K562 (cell line): ENCODE measurements around the gene CTDSPL. TPM values are rescaled to one million over a fixed set of nuclear protein-coding genes. Genes with fewer than 3 reads are reported as not detected.
A peak's percentile ranks its signal among the peaks of the same experiment; 100 is the strongest.

Experiments
- ARNT ChIP-seq, 2 experiments: fragments of 450-650 bp; IDR thresholded peaks; 2 replicates each; pipeline ENCODE4 v1.6.1; 2016; ENCODE audit warnings: mild to moderate bottlenecking in 1 of 2
- BCOR ChIP-seq: fragments of 450-650 bp; IDR thresholded peaks from 2 replicates; pipeline ENCODE4 v1.6.1; 2016
- HDAC1 ChIP-seq, 2 experiments: fragments of 450-650 bp; IDR thresholded peaks; 2 replicates each; pipeline ENCODE4 v1.6.1; 2016 to 2017; ENCODE audit warnings: inconsistent platforms in 1 of 2, mild to moderate bottlenecking in 1 of 2, moderate library complexity in 1 of 2
- MTA3 ChIP-seq: fragments of 450-650 bp; formaldehyde crosslinking; IDR thresholded peaks from 2 replicates; pipeline ENCODE4 v1.6.1; 2017; ENCODE audit warnings: mild to moderate bottlenecking, borderline replicate concordance
- RUNX1 ChIP-seq: sonication (generic); IDR thresholded peaks from 2 replicates; pipeline ENCODE4 v1.6.1; 2016; ENCODE audit warnings: antibody characterized with exemption, low read depth
- SMARCB1 ChIP-seq: IDR thresholded peaks from 2 replicates; pipeline ENCODE4 v1.6.1; 2011; ENCODE audit warnings: improper control_type of control experiment, low read depth; ENCODE audit not compliant: insufficient read length
- SREBF2 ChIP-seq: sonication (generic); formaldehyde crosslinking; IDR thresholded peaks from 2 replicates; pipeline ENCODE4 v1.4.0; 2020; ENCODE audit warnings: mild to moderate bottlenecking, missing genetic modification reagents
- ZKSCAN8 ChIP-seq: fragments of 200-800 bp; sonication (Bioruptor generic); IDR thresholded peaks from 2 replicates; pipeline ENCODE4 v1.6.1; 2016; ENCODE audit warnings: missing genetic modification characterization, missing compliant biosample characterization
- polyA plus RNA-seq, 8 experiments: library from polyadenylated mRNA; depleted of rRNA in 4 of 8; stranded (reverse) in 5 of 8; unstranded in 3 of 8; fragments of >200 nt; fragmentation: Nextera tagmentation in 2 of 8; fragmentation: Illumina TruSeq in 1 of 8; extraction: Ambion mirVana in 2 of 8; extraction: Trizol in 1 of 8; gene quantifications; 2 replicates each; pipeline versions ENCODE4 v1.2.1 to v1.2.3, GENCODE V29; 2011 to 2014; ENCODE audit warnings: inconsistent platforms in 1 of 8, missing spikeins in 1 of 8
- total RNA-seq, 7 experiments: library from RNA; depleted of rRNA in 6 of 7; stranded (reverse); fragments of >200 nt in 6 of 7; fragmentation: Illumina TruSeq in 2 of 7; extraction: Trizol in 2 of 7; gene quantifications; 2 replicates each; pipeline versions ENCODE4 v1.2.1 to v1.2.3, GENCODE V29; 2011 to 2021; ENCODE audit warnings: low replicate concordance in 1 of 7
- TF ChIP-seq, protein P1 (sequence below): fragments of 450-650 bp; IDR thresholded peaks from 2 replicates; pipeline ENCODE4 v1.6.1; 2016; ENCODE audit warnings: mild to moderate bottlenecking, moderate library complexity
- TF ChIP-seq, protein P2 (sequence below): fragments of 250-450 bp; sonication (Bioruptor Pico); IDR thresholded peaks from 2 replicates; pipeline ENCODE4 v1.4.0; 2020; ENCODE audit warnings: borderline replicate concordance
- TF ChIP-seq, protein P3 (sequence below): IDR thresholded peaks from 3 replicates; pipeline ENCODE4 v1.6.1; 2011; ENCODE audit warnings: borderline replicate concordance, mild to moderate bottlenecking, moderate library complexity; ENCODE audit not compliant: insufficient read length; ENCODE audit errors: extremely low read depth

Gene CTDSPL
- total and polyA plus RNA-seq, 9 of the 15 experiments (the other 6 are each of a cell fraction or from before 2014, with no cell fraction given) = 5.1 to 19.3 (median 11.3) TPM

DNA sequence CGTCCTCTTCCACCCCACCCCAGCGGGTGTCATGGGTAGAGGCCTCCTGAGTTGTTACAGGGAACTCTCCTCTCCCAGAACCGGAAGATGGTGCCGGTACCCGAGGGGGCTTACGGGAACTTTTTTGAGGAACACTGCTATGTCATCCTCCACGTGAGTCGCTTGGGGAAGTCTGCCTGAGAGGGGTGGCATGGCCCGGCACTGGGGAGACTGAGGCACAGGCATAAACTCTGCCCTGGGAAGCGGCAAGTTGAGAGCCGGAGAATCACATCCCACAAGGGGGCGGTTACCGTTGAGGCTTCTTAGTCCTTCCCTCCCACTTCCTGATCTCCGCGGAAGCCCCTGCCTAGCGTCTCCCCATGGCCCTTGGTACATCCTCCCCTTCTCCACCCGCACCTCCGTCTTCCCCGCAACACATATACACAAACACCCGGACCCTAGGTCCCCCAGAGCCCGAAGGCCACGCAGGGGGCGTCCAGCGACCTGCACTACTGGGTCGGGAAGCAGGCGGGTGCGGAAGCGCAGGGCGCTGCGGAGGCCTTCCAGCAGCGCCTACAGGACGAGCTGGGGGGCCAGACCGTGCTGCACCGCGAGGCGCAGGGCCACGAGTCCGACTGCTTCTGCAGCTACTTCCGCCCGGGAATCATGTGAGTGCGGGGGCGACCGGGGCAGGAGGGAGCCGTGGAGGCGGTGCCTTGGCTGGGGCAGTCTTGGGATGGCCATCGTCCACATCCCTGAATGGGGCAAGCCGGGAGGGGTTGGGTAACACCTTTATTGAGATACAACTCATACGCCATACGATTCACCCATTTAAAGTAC is 132.3 kb downstream of the CTDSPL start (continued):
- TF ChIP-seq, protein P1, sequence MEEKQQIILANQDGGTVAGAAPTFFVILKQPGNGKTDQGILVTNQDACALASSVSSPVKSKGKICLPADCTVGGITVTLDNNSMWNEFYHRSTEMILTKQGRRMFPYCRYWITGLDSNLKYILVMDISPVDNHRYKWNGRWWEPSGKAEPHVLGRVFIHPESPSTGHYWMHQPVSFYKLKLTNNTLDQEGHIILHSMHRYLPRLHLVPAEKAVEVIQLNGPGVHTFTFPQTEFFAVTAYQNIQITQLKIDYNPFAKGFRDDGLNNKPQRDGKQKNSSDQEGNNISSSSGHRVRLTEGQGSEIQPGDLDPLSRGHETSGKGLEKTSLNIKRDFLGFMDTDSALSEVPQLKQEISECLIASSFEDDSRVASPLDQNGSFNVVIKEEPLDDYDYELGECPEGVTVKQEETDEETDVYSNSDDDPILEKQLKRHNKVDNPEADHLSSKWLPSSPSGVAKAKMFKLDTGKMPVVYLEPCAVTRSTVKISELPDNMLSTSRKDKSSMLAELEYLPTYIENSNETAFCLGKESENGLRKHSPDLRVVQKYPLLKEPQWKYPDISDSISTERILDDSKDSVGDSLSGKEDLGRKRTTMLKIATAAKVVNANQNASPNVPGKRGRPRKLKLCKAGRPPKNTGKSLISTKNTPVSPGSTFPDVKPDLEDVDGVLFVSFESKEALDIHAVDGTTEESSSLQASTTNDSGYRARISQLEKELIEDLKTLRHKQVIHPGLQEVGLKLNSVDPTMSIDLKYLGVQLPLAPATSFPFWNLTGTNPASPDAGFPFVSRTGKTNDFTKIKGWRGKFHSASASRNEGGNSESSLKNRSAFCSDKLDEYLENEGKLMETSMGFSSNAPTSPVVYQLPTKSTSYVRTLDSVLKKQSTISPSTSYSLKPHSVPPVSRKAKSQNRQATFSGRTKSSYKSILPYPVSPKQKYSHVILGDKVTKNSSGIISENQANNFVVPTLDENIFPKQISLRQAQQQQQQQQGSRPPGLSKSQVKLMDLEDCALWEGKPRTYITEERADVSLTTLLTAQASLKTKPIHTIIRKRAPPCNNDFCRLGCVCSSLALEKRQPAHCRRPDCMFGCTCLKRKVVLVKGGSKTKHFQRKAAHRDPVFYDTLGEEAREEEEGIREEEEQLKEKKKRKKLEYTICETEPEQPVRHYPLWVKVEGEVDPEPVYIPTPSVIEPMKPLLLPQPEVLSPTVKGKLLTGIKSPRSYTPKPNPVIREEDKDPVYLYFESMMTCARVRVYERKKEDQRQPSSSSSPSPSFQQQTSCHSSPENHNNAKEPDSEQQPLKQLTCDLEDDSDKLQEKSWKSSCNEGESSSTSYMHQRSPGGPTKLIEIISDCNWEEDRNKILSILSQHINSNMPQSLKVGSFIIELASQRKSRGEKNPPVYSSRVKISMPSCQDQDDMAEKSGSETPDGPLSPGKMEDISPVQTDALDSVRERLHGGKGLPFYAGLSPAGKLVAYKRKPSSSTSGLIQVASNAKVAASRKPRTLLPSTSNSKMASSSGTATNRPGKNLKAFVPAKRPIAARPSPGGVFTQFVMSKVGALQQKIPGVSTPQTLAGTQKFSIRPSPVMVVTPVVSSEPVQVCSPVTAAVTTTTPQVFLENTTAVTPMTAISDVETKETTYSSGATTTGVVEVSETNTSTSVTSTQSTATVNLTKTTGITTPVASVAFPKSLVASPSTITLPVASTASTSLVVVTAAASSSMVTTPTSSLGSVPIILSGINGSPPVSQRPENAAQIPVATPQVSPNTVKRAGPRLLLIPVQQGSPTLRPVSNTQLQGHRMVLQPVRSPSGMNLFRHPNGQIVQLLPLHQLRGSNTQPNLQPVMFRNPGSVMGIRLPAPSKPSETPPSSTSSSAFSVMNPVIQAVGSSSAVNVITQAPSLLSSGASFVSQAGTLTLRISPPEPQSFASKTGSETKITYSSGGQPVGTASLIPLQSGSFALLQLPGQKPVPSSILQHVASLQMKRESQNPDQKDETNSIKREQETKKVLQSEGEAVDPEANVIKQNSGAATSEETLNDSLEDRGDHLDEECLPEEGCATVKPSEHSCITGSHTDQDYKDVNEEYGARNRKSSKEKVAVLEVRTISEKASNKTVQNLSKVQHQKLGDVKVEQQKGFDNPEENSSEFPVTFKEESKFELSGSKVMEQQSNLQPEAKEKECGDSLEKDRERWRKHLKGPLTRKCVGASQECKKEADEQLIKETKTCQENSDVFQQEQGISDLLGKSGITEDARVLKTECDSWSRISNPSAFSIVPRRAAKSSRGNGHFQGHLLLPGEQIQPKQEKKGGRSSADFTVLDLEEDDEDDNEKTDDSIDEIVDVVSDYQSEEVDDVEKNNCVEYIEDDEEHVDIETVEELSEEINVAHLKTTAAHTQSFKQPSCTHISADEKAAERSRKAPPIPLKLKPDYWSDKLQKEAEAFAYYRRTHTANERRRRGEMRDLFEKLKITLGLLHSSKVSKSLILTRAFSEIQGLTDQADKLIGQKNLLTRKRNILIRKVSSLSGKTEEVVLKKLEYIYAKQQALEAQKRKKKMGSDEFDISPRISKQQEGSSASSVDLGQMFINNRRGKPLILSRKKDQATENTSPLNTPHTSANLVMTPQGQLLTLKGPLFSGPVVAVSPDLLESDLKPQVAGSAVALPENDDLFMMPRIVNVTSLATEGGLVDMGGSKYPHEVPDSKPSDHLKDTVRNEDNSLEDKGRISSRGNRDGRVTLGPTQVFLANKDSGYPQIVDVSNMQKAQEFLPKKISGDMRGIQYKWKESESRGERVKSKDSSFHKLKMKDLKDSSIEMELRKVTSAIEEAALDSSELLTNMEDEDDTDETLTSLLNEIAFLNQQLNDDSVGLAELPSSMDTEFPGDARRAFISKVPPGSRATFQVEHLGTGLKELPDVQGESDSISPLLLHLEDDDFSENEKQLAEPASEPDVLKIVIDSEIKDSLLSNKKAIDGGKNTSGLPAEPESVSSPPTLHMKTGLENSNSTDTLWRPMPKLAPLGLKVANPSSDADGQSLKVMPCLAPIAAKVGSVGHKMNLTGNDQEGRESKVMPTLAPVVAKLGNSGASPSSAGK = no peak
- peak; percentile 75; the same call in 1 of the 2 replicates for TF ChIP-seq BCOR
- no peak for TF ChIP-seq RUNX1
- TF ChIP-seq, protein P2, sequence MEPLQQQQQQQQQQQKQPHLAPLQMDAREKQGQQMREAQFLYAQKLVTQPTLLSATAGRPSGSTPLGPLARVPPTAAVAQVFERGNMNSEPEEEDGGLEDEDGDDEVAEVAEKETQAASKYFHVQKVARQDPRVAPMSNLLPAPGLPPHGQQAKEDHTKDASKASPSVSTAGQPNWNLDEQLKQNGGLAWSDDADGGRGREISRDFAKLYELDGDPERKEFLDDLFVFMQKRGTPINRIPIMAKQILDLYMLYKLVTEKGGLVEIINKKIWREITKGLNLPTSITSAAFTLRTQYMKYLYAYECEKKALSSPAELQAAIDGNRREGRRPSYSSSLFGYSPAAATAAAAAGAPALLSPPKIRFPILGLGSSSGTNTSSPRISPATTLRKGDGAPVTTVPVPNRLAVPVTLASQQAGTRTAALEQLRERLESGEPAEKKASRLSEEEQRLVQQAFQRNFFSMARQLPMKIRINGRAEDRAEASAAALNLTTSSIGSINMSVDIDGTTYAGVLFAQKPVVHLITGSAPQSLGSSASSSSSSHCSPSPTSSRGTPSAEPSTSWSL (CRISPR knock-in tag) = no peak
- TF ChIP-seq, protein P3, sequence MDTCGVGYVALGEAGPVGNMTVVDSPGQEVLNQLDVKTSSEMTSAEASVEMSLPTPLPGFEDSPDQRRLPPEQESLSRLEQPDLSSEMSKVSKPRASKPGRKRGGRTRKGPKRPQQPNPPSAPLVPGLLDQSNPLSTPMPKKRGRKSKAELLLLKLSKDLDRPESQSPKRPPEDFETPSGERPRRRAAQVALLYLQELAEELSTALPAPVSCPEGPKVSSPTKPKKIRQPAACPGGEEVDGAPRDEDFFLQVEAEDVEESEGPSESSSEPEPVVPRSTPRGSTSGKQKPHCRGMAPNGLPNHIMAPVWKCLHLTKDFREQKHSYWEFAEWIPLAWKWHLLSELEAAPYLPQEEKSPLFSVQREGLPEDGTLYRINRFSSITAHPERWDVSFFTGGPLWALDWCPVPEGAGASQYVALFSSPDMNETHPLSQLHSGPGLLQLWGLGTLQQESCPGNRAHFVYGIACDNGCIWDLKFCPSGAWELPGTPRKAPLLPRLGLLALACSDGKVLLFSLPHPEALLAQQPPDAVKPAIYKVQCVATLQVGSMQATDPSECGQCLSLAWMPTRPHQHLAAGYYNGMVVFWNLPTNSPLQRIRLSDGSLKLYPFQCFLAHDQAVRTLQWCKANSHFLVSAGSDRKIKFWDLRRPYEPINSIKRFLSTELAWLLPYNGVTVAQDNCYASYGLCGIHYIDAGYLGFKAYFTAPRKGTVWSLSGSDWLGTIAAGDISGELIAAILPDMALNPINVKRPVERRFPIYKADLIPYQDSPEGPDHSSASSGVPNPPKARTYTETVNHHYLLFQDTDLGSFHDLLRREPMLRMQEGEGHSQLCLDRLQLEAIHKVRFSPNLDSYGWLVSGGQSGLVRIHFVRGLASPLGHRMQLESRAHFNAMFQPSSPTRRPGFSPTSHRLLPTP = no peak
- TF ChIP-seq SREBF2 (CRISPR knock-in tag) = peak; percentile 19; the same call in 1 of the 2 replicates
- peak in 1 of 2 experiments; percentile 76; a peak in 2 of 4 replicates for TF ChIP-seq ARNT (IDR thresholded peaks at IDR 0.05)
- TF ChIP-seq MTA3 = peak; percentile 95
- TF ChIP-seq HDAC1 (IDR thresholded peaks at IDR 0.05) = peak; percentile 70 to 96; a peak in 3 of 4 replicates
- TF ChIP-seq ZKSCAN8 (CRISPR knock-in tag) = peak; percentile 28; the same call in 1 of the 2 replicates
- no peak for TF ChIP-seq SMARCB1
